OCI-LY3 (cell line): Measurements from ENCODE around the gene NEK10.

Source experiments
- H2AFZ ChIP-seq: fragments of 200-600, 300-600 bp; shearing (Covaris generic); 2 replicates; pipeline ENCODE4 v1.6.0; 2014; ENCODE audit warnings: antibody characterized with exemption, low read depth, low read length
- H3K27ac ChIP-seq: fragments of 200-600, 300-600 bp; sonication (generic); 2 replicates; pipeline ENCODE4 v1.5.1; 2014; ENCODE audit warnings: mild to moderate bottlenecking, low read length, moderate library complexity, mixed read lengths
- H3K27me3 ChIP-seq: fragments of 200-600, 300-600 bp; sonication (generic); 2 replicates; pipeline ENCODE4 v1.6.1; 2014; ENCODE audit warnings: low read depth, low read length, mixed read lengths
- H3K36me3 ChIP-seq: fragments of 200-600, 300-600 bp; sonication (generic); replicated peaks from 2 replicates; pipeline ENCODE3; 2014; ENCODE audit warnings: low read depth, low read length, mixed read lengths
- H3K4me1 ChIP-seq: fragments of 300-600, 200-600 bp; sonication (generic); 2 replicates; pipeline ENCODE4 v1.6.1; 2014; ENCODE audit warnings: low read length, mixed read lengths
- H3K4me2 ChIP-seq: fragments of 200-600, 300-600 bp; sonication (generic); 2 replicates; pipeline ENCODE4 v1.6.1; 2014; ENCODE audit warnings: low read length, mixed read lengths
- H3K4me3 ChIP-seq: fragments of 300-600, 200-600 bp; sonication (generic); 2 replicates; pipeline ENCODE4 v1.5.1; 2014; ENCODE audit warnings: antibody characterized with exemption, mild to moderate bottlenecking, low read length, moderate library complexity
- H3K79me2 ChIP-seq: fragments of 300-600, 200-600 bp; shearing (Covaris generic); 2 replicates; pipeline ENCODE4 v1.6.1; 2014; ENCODE audit warnings: mild to moderate bottlenecking, low read length, mixed read lengths
- H3K9ac ChIP-seq: fragments of 300-600, 200-600 bp; shearing (Covaris generic); 2 replicates; pipeline ENCODE4 v1.6.0; 2014; ENCODE audit warnings: mild to moderate bottlenecking, low read length, moderate library complexity
- H3K9me3 ChIP-seq: fragments of 200-600, 300-600 bp; shearing (Covaris generic); 2 replicates; pipeline ENCODE4 v1.6.1; 2014; ENCODE audit warnings: low read length, mixed read lengths; ENCODE audit not compliant: insufficient read depth
- H4K20me1 ChIP-seq: fragments of 200-600, 300-600 bp; sonication (generic); 2 replicates; pipeline ENCODE4 v1.6.1; 2016; ENCODE audit warnings: low read length, mixed read lengths; ENCODE audit not compliant: insufficient read depth
- EZH2phosphoT487 ChIP-seq: fragments of 200-600 bp; shearing (Covaris generic); IDR thresholded peaks from 2 replicates; pipeline ENCODE4 v1.6.1; 2018; ENCODE audit warnings: antibody characterized with exemption, mixed run types, low read depth
- TF ChIP-seq, protein P1 (sequence below): fragments of 200-600, 300-600 bp; sonication (generic); IDR thresholded peaks from 2 replicates; pipeline ENCODE4 v1.5.1; 2014; ENCODE audit warnings: antibody characterized with exemption, low read length, low read depth

NEK10 gene

DNA sequence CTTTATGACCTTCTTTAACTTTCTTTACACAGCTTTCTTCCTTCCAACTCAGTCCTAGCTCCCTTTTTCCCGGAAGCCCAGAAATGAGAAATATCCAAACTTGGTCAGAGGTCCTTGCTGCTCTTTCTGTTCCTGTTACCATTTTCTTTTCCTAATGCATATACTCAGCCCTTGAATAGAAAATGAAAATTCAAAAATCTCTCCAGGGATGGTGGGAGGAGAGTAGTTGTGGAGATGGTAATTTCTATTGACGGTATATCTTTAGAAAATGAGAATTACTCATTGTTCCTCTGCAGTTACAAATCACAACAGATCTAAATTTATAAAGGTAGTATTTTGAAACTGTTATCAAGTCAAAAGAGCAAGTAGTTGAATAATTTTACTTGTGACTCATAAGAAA, 255.1 kb downstream of the NEK10 start:
- no peak overlapping the region for H3K4me2 ChIP-seq
- no peaks in the 10 kb centered on the region for H3K36me3 ChIP-seq
- no peak for TF ChIP-seq EZH2phosphoT487
- TF ChIP-seq, protein P1, sequence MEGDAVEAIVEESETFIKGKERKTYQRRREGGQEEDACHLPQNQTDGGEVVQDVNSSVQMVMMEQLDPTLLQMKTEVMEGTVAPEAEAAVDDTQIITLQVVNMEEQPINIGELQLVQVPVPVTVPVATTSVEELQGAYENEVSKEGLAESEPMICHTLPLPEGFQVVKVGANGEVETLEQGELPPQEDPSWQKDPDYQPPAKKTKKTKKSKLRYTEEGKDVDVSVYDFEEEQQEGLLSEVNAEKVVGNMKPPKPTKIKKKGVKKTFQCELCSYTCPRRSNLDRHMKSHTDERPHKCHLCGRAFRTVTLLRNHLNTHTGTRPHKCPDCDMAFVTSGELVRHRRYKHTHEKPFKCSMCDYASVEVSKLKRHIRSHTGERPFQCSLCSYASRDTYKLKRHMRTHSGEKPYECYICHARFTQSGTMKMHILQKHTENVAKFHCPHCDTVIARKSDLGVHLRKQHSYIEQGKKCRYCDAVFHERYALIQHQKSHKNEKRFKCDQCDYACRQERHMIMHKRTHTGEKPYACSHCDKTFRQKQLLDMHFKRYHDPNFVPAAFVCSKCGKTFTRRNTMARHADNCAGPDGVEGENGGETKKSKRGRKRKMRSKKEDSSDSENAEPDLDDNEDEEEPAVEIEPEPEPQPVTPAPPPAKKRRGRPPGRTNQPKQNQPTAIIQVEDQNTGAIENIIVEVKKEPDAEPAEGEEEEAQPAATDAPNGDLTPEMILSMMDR = no peak

DNA sequence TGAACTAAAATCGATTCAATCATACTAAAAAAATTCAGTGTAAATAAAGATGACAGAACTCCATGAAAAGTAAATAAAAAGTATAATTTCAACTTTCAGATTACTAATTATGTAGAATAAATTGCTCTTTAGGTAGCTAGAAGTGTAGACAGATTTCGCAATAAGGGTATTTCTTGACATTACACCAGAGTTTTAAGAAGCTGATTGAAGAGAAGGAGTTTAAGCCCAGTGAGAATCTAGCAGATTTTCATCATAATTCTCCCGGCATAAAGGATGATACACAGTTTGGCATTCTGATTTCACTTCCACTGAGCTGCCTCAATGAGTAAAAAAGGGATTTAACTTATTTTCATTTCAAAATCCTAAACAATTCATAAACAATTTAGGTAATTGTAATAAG, 259.2 kb downstream of the NEK10 start:
- TF ChIP-seq, protein P1 = no peak
- TF ChIP-seq EZH2phosphoT487 = no peak
- H3K27ac ChIP-seq = no peak overlapping the region
- H3K4me1 ChIP-seq = no peaks in the 10 kb centered on the region
- no peaks in the 10 kb centered on the region for H3K27me3 ChIP-seq
- no peaks in the 10 kb centered on the region for H3K36me3 ChIP-seq
- H3K9ac ChIP-seq = no peak overlapping the region
- H2AFZ ChIP-seq = no peak overlapping the region
- no peaks in the 10 kb centered on the region for H3K79me2 ChIP-seq
- no peaks in the 10 kb centered on the region for H4K20me1 ChIP-seq
- H3K4me2 ChIP-seq = no peak overlapping the region
- no peak overlapping the region for H3K4me3 ChIP-seq
- H3K9me3 ChIP-seq = no peaks in the 10 kb centered on the region

More for the DNA sequence above, 255.1 kb downstream of the NEK10 start:
- no peaks in the 10 kb centered on the region for H3K9me3 ChIP-seq
- no peaks in the 10 kb centered on the region for H4K20me1 ChIP-seq
- no peak overlapping the region for H2AFZ ChIP-seq
- H3K27me3 ChIP-seq = no peaks in the 10 kb centered on the region
- H3K4me1 ChIP-seq = peaks cover 11% of the 10 kb centered on the region
- H3K27ac ChIP-seq = no peak overlapping the region
- no peak overlapping the region for H3K4me3 ChIP-seq
- no peaks in the 10 kb centered on the region for H3K79me2 ChIP-seq
- H3K9ac ChIP-seq = no peak overlapping the region

DNA sequence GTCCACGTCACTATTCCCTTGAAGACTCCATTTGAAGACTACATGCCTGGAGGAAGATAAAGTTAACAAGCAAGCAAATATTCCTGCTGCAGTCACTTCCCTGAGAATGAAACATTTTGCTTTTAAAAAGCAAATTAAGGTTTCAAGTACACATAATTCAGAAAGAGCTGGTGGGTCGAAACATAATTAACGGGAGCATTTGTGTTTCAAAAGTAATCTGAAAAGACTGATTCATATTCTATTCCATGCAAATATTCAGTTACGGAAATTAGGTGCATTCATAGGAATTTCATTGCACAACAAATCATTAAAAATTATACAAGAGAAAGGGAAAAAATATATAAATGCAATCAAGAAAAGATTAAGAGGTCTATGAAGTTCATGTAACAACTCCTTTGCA, 260.9 kb downstream of the NEK10 start:
- H3K36me3 ChIP-seq = no peaks in the 10 kb centered on the region
- H3K27ac ChIP-seq = no peak overlapping the region
- TF ChIP-seq EZH2phosphoT487 = no peak
- TF ChIP-seq, protein P1 = no peak

DNA sequence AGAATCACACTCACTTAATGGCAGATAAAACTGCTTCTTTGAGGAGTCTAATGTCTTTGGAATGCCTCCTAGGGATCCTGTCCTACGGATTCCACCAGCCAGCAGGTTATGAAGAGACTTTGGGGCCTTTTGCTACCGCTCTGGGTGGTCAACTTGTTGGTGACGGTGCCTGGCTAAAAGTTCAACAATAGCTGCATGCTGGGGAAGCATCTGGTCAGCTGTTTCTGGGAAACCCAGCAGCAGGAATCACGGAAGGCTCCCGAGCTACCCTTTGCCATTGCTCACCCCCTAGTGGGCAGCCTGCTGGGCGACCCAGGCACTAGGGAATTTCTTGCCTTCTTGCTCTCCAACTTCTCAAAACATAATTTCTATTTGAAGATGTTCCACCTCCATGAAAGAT, 263.3 kb downstream of the NEK10 start:
- TF ChIP-seq, protein P1 = peak; percentile 20; the same call in 1 of the 2 replicates
- TF ChIP-seq EZH2phosphoT487 = no peak
- H3K27me3 ChIP-seq = no peaks in the 10 kb centered on the region
- no peak overlapping the region for H3K27ac ChIP-seq

More for the DNA sequence above, 260.9 kb downstream of the NEK10 start:
- no peaks in the 10 kb centered on the region for H4K20me1 ChIP-seq
- H3K4me3 ChIP-seq = no peak overlapping the region
- no peak overlapping the region for H3K4me2 ChIP-seq
- no peaks in the 10 kb centered on the region for H3K79me2 ChIP-seq
- no peaks in the 10 kb centered on the region for H3K4me1 ChIP-seq
- no peak overlapping the region for H3K9ac ChIP-seq
- H2AFZ ChIP-seq = no peak overlapping the region
- H3K9me3 ChIP-seq = no peaks in the 10 kb centered on the region
- H3K27me3 ChIP-seq = no peaks in the 10 kb centered on the region

More for the DNA sequence above, 263.3 kb downstream of the NEK10 start:
- H3K4me3 ChIP-seq = no peak overlapping the region
- no peaks in the 10 kb centered on the region for H3K4me1 ChIP-seq
- no peaks in the 10 kb centered on the region for H3K9me3 ChIP-seq
- no peak overlapping the region for H3K9ac ChIP-seq
- no peaks in the 10 kb centered on the region for H3K79me2 ChIP-seq
- H2AFZ ChIP-seq = no peak overlapping the region
- H3K4me2 ChIP-seq = no peak overlapping the region
- H3K36me3 ChIP-seq = no peaks in the 10 kb centered on the region
- H4K20me1 ChIP-seq = no peaks in the 10 kb centered on the region
